ENCODE results near the gene NSD2.
"Not testable (repeated sequence)": the region's sequence is repeated elsewhere in the genome, so short reads cannot be mapped to it uniquely, and the experiment has no call there.

Gene NSD2

GRCh38 chr4:2006956-2007653 is 135.9 kb downstream of the NSD2 start:
- DNase-seq = no peak

DNA sequence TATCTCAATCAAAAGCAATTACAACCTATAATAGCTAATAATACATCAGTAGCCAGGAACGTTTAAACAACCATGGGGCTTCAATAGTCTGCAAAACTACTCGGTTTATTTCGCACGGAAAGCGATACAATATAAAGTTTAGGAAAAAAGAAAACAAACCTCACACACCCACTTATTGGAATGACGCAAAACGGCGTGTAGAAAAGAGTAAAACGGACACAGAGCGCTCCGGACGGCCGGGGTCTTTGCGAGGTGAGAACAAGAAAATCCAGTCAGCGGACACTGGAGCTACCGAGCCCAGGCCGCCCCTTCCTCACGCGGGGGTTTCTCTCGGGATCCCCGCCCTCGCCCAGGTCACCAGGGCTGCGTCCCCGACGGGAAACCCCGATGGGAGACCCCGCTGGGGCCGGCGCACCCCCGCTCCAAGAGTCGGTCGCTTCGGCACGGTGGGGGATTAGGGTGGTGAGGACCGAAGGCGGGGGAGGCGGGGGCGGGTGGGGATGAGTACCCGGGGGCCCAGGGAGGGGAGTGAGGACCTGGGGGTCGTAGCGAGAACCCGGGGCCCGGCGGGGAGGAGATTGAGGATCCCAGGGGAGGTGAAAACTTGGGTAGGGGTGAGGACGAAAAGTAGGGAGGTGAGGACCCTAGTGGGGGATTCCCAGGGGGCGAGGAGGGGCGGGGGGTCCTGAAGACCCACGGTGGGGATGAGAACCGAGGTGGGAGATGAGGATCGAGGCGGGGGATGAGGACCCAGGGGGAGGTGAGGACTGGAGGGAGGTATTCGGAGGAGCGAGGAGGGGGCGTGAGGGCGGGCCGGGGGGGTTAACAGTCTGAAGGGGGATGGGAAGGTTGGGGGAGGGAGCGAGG is 136.8 kb downstream of the NSD2 start:
- no peak for DNase-seq

- DNase-seq = no peak
Observed at GRCh38 chr4:2008671-2008920, 137.4 kb downstream of the NSD2 start.

GRCh38 chr4:2008921-2009650 is 137.9 kb downstream of the NSD2 start, which contains the start of gene NELFA:
TSS of gene NELFA (minus strand) at chr4:2008974. CDS start at chr4:2008959, 15 bp downstream.
- peak; percentile 92 for DNase-seq

DNA sequence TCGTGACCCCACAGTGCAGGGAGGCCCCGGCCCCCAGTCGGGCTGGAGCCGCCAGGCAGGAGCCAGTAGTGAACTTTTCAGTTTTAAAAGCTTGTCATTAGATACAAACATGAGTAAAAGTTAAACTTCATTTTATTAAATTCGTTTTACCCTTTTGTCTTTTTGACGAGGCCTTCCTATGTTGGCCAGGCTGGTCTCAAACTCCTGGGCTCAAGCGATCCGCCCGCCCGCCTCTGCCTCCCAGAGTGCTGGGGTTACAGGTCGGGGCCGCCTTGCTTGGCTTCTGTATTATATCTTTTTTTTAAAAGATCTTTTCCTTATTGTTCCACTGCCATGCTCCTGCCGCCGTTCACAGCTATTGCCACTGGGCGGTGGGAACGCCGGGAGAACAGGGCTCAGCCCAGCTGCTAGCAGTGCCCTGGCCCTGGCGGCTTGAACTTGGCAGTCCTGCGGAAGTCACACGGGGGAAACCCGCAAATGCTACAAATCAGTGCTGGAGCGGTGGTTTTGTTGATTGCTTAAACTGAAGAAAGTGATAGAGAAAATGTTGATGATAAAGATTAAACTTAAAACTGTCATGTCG is 138.5 kb downstream of the NSD2 start:
- peak; percentile 29 for DNase-seq

GRCh38 chr4:2011583-2011982 is 140.4 kb downstream of the NSD2 start:
- DNase-seq = no peak

DNA sequence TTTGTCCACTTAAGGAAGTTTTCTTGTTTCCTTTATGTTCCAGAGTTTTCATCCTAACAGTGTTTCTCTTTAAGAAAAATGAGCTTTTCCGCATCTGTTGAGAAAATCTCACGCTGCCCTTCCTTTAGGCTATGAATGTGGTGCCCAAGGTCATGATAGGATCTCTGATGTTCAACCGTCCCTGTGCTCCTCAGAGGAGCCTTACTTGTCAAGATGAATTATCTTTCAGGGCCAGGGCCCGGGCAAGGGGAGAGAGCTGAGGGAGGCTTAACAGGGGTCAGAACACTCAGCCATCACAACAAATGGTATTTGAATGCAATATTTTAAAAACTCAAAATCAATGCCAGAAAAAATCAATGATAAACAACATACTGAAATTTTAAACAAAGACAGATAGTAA is 143.8 kb downstream of the NSD2 start:
- no peak for DNase-seq

GRCh38 chr4:2021358-2022018 is 150.3 kb downstream of the NSD2 start:
- not testable (repeated sequence) for DNase-seq

GRCh38 chr4:2024683-2025082 is 153.5 kb downstream of the NSD2 start:
- no peak for DNase-seq

GRCh38 chr4:2025817-2026216 is 154.6 kb downstream of the NSD2 start:
- no peak for DNase-seq

DNA sequence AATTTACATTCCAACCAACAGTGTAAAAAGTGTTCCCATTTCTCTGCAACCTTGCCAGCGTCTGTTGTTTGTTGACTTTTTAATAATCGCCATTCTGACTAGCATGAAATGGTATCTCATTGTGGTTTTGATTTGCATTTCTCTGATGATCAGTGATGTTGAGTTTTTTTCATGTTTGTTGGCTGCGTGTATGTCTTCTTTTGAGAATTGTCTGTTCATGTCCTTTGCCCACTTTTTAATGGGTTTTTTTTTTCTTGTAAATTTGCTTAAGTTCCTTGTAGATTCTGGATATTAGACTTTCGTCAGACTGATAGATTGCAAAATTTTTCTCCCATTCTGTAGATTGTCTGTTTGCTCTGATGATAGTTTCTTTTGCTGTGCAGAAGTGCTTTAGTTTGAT is 155.9 kb downstream of the NSD2 start:
- DNase-seq = not testable (repeated sequence)

- DNase-seq = not testable (repeated sequence)
Observed at GRCh38 chr4:2031161-2031560, 160.0 kb downstream of the NSD2 start.

Data from fibroblast of skin of abdomen (primary cell).